NT2/D1 (cell line): ENCODE results near the gene POLD1.

Experiments used
- SUZ12 ChIP-seq: IDR thresholded peaks from 2 replicates; pipeline ENCODE4 v1.6.1; 2011; ENCODE audit not compliant: insufficient read length, insufficient read depth; ENCODE audit errors: extremely low read depth
- YY1 ChIP-seq: IDR thresholded peaks from 2 replicates; pipeline ENCODE4 v1.6.1; 2011; ENCODE audit not compliant: insufficient read length, insufficient read depth
- ZNF274 ChIP-seq: IDR thresholded peaks from 2 replicates; pipeline ENCODE4 v1.6.1; 2011; ENCODE audit warnings: mild to moderate bottlenecking, low read depth, low read length

DNA sequence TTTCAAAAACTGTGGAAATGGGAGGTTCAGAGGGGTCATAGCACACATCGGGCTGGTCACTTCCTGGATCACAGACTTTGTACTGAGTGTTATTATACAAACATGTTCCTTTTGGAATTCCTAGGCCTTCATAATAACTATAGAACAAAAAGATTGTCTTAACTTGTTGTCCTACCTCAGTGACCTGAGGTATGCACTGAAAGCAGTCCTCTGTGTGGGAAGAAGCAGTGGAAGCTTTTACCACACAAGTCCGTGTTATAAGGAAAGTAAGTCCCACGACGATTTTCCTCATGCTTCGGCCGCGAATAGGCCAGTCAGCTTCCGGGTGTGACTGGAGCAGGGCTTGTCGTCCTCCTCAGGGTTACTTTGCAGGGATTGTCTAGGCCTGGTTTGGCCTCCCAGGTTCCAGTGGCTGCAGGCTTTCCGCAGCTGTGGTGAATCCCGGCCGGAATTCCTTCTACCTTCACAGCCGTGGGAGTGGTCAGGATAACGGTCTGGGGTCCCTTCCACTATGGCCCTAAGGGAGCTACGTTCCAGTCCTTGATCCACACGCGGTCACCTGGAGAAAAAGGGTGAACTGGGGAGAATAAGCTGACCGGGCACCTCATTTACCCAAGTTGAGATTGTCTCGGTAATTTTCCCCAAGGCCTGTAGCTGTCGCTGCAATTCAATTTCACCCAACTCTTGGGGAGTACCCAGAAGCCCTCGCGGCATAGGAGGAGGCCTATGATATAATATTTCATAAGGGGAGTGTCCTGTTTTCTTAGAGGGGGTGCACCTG, 34.7 kb upstream of the POLD1 start:
- no peak for TF ChIP-seq YY1
- no peak for TF ChIP-seq ZNF274
- TF ChIP-seq SUZ12: no peak
